Heart left ventricle (tissue), 16 donors: ENCODE results near the gene DYNC1I1. TPM values are rescaled to one million over a fixed set of nuclear protein-coding genes. Genes with fewer than 3 reads are reported as not detected.

Source experiments
- ATAC-seq, 4 donors: fragments of 200-7000 bp; cut with Tn5 transposase; one replicate each; pipeline ENCODE4 v1.9.1; 2020 to 2022; ENCODE audit warnings: moderate library complexity in 4 of 4, mild to moderate bottlenecking in 3 of 4, moderate number of reproducible peaks in 1 of 4
- DNase-seq, 5 donors: peaks; one replicate each; pipeline ENCODE4 v3.0.0-alpha.2; 2020
- H3K27ac ChIP-seq, 12 donors: fragments of 200-600 bp; sonication (generic) in 4 of 12; one replicate each; pipeline versions ENCODE4 v1.5.0 to v1.8.0; 2016 to 2022; ENCODE audit warnings: mild to moderate bottlenecking in 2 of 12
- H3K27me3 ChIP-seq, 9 donors: fragments of 200-600 bp; sonication (generic) in 2 of 9; one replicate each; pipeline versions ENCODE4 v1.5.1 to v1.8.0; 2016 to 2022; ENCODE audit warnings: mild to moderate bottlenecking in 3 of 9
- H3K36me3 ChIP-seq, 9 donors: fragments of 200-600 bp; sonication (generic) in 2 of 9; one replicate each; pipeline versions ENCODE4 v1.5.0 to v1.8.0; 2018 to 2022; ENCODE audit warnings: mild to moderate bottlenecking in 2 of 9
- H3K4me1 ChIP-seq, 12 donors: fragments of 200-600 bp; sonication (generic) in 4 of 12; one replicate each; pipeline versions ENCODE4 v1.5.0 to v1.8.0; 2016 to 2022; ENCODE audit warnings: mild to moderate bottlenecking in 3 of 12
- H3K4me3 ChIP-seq, 12 donors: fragments of 200-600 bp; sonication (generic) in 4 of 12; one replicate each; pipeline versions ENCODE4 v1.5.0 to v1.8.0; 2017 to 2022; ENCODE audit warnings: mild to moderate bottlenecking in 9 of 12, moderate library complexity in 4 of 12
- H3K9me3 ChIP-seq, 12 donors: fragments of 200-600 bp; sonication (generic) in 4 of 12; one replicate each; pipeline versions ENCODE4 v1.5.0 to v1.8.0; 2016 to 2022; ENCODE audit warnings: mild to moderate bottlenecking in 1 of 12
- CTCF ChIP-seq, 12 donors: fragments of 200-600 bp; sonication (generic) in 4 of 12; IDR thresholded peaks; one replicate each; pipeline versions ENCODE4 v1.5.0 to v1.8.0; 2018 to 2022; ENCODE audit warnings: antibody characterized with exemption in 12 of 12, mild to moderate bottlenecking in 5 of 12
- POLR2A ChIP-seq, 2 donors: fragments of 450-650 bp; IDR thresholded peaks; one replicate each; pipeline ENCODE4 v1.6.1; 2017; ENCODE audit warnings: antibody characterized with exemption in 2 of 2, mild to moderate bottlenecking in 2 of 2, moderate library complexity in 2 of 2
- WGBS, 4 donors: extraction: QIAGEN DNeasy Blood & Tissue Kit in 2 of 4; methylation state at CpG; one replicate each; pipeline versions ENCODE4 v1.1.5 to v1.1.7; 2013 to 2018; 5-methylcytosine and 5-hydroxymethylcytosine counted together
- intact Hi-C, 10 donors: fragments of 100-400 bp; cut with DNase I; formaldehyde crosslinking; loops; one replicate each; pipeline versions ENCODE4 v1.11.1 to v1.14.2; 2022
- polyA plus RNA-seq, 2 donors: library from polyadenylated mRNA; stranded (reverse); fragments of 200-250 nt; gene quantifications; one replicate each; pipeline ENCODE4 v1.2.3, GENCODE V29; 2013
- total RNA-seq, 9 donors: library from RNA; depleted of rRNA in 2 of 9; stranded (reverse); fragments of >200 nt in 2 of 9; fragmentation: NEBNext Ultra II Directional in 3 of 9; extraction: Animal tissue kit (Norgen Biotek cat#: 25700) in 3 of 9; gene quantifications; one replicate each; pipeline versions ENCODE4 v1.1.0 to v1.2.4, GENCODE V29; 2016 to 2023
- donor health status: ischemic (EF 13 %, LVEDD 7.1; RV severe dilation, severe dysfunction).
- donor health status: healthy with polysubstance abuse.
- donor health status: DM: no; HTN: yes; CAD: no.
- donor health status: DM: no; HTN: no; CAD: no.
- donor health status: ischemic (EF 25% LVEDD 6.9; RV normal size, moderate dysfunction).
- donor health status: ischemic (EF 25% LVEDD 5.7; RV mildly dilated, moderate dysfunction).
- donor health status: healthy.
- donor health status: DM: yes; HTN: yes; CAD: no.
- donor health status: ischemic (EF 35%, LVEDD 5.7; RV mildly dilated, moderate dysfunction).
- donor health status: nonischemic (EF 11% LVEDD 7.7; RV severe dilation, severe dysfunction).
- donor health status: DM: yes; HTN: yes; CAD: no.
- donor health status: PGD.
- donor health status: ischemic (EF 29% LVEDD 5.4; RV normal size, mild dysfunction).
- donor health status: nonischemic (EF 23%, LVEDD 6.1; RV moderate dilation, normal function).

Gene DYNC1I1
- total and polyA plus RNA-seq, 11 donors = 6.1 to 46.8 (median 30.6) TPM

- H3K27me3 ChIP-seq = no peaks in the 10 kb centered on the region
- ATAC-seq = no peak
- no peaks in the 10 kb centered on the region for H3K36me3 ChIP-seq
- intact Hi-C loops = no loop called here
- H3K27ac ChIP-seq = no peak overlapping the region
- 66 to 76% (median 70%) methylated on average over 4 of the region's 4 CpGs for WGBS, 4 donors
- no peaks in the 10 kb centered on the region for H3K4me1 ChIP-seq
- no peak for TF ChIP-seq POLR2A (IDR thresholded peaks at IDR 0.05)
- no peak for TF ChIP-seq CTCF (IDR thresholded peaks at IDR 0.05)
- H3K4me3 ChIP-seq = no peak overlapping the region
- H3K9me3 ChIP-seq = no peaks in the 10 kb centered on the region
- DNase-seq = no peak
These were observed 41.7 kb upstream of the DYNC1I1 start for GRCh38 chr7:95730493-95731280.

GRCh38 chr7:95736635-95737034 is 35.7 kb upstream of the DYNC1I1 start:
- intact Hi-C loops = no loop called here
- Histone ChIP-seq H3K27me3 (peaks cover 0 to 5% (median 0%) of the 10 kb centered on the region in 9 donors), H3K4me1 (peaks cover 0 to 5% (median 0%) of the 10 kb centered on the region in 12 donors), H3K4me3 (no peak overlapping the region), H3K9me3 (no peaks in the 10 kb centered on the region), H3K27ac (no peak overlapping the region), H3K36me3 (no peaks in the 10 kb centered on the region)
- ATAC-seq (peak; percentile 73 to 86 (median 82)), DNase-seq (peak in 4 of 5 donors; percentile 13 to 62 (median 34))
- TF ChIP-seq POLR2A (IDR thresholded peaks at IDR 0.05) (no peak), CTCF (IDR thresholded peaks at IDR 0.05) (no peak)
- WGBS, 4 donors = 24 to 47% (median 34%) methylated on average over 3 of the region's 3 CpGs

- Histone ChIP-seq H3K36me3 (no peaks in the 10 kb centered on the region), H3K4me3 (no peak overlapping the region), H3K27ac (no peak overlapping the region), H3K9me3 (no peaks in the 10 kb centered on the region), H3K4me1 (peaks cover 0 to 5% (median 0%) of the 10 kb centered on the region in 12 donors), H3K27me3 (peaks cover 0 to 5% (median 0%) of the 10 kb centered on the region in 9 donors)
- TF ChIP-seq CTCF (IDR thresholded peaks at IDR 0.05) (no peak), POLR2A (IDR thresholded peaks at IDR 0.05) (no peak)
- WGBS, 4 donors = 73 to 90% (median 85%) methylated on average over 2 to 3 of the region's 3 CpGs
- no peak for DNase-seq
- ATAC-seq = no peak
- intact Hi-C loops = no loop called here
These were observed 34.4 kb upstream of the DYNC1I1 start for GRCh38 chr7:95737828-95738505.

- intact Hi-C loops = no loop called here
- Histone ChIP-seq H3K9me3 (no peaks in the 10 kb centered on the region), H3K27me3 (no peaks in the 10 kb centered on the region), H3K4me3 (no peak overlapping the region), H3K36me3 (no peaks in the 10 kb centered on the region), H3K4me1 (no peaks in the 10 kb centered on the region), H3K27ac (no peak overlapping the region)
- TF ChIP-seq POLR2A (IDR thresholded peaks at IDR 0.05) (no peak), CTCF (IDR thresholded peaks at IDR 0.05) (no peak)
- WGBS, 4 donors = 50 to 60% (median 57%) methylated on average over 3 of the region's 3 CpGs
- ATAC-seq (no peak), DNase-seq (no peak)
These were observed 23.3 kb upstream of the DYNC1I1 start for GRCh38 chr7:95749044-95749443.
